Tibial artery (tissue), 4 donors: ENCODE results near the gene RAB3C.

Experiments
- DNase-seq, 2 donors: peaks; one replicate each; pipeline ENCODE4 v3.0.0-alpha.2; 2019
- H3K27ac ChIP-seq, 2 donors: fragments of 200-600 bp; sonication (generic) in 1 of 2; 1 replicate in 1 of 2; 2 replicates in 1 of 2; pipeline ENCODE4 v1.5.1; 2018 to 2019; ENCODE audit warnings: mild to moderate bottlenecking in 1 of 2
- H3K27me3 ChIP-seq, 2 donors: fragments of 200-600 bp; sonication (generic) in 1 of 2; one replicate each; pipeline versions ENCODE4 v1.5.1 to v1.6.0; 2016 to 2019
- H3K36me3 ChIP-seq, 3 donors: fragments of 200-600 bp; sonication (generic) in 2 of 3; one replicate each; pipeline ENCODE4 v1.5.1; 2016 to 2019; ENCODE audit warnings: mild to moderate bottlenecking in 2 of 3
- H3K4me1 ChIP-seq, 4 donors: fragments of 200-600 bp; sonication (generic) in 2 of 4; 1 replicate in 3 of 4; 2 replicates in 1 of 4; pipeline ENCODE4 v1.5.1; 2016 to 2019
- H3K4me3 ChIP-seq, 2 donors: fragments of 200-600 bp; sonication (generic) in 1 of 2; 1 replicate in 1 of 2; 2 replicates in 1 of 2; pipeline ENCODE4 v1.5.1; 2018 to 2019; ENCODE audit warnings: mild to moderate bottlenecking in 2 of 2
- H3K9me3 ChIP-seq, 3 donors: fragments of 200-600 bp; sonication (generic) in 1 of 3; one replicate each; pipeline ENCODE4 v1.5.1; 2016 to 2019
- CTCF ChIP-seq, 2 experiments: fragments of 200-600 bp in 1 of 2; fragments of 450-650 bp in 1 of 2; IDR thresholded peaks; one replicate each; pipeline ENCODE4 v1.5.1; 2017 to 2019; ENCODE audit warnings: antibody characterized with exemption in 2 of 2, mild to moderate bottlenecking in 1 of 2, moderate library complexity in 1 of 2
- intact Hi-C: fragments of 100-400 bp; cut with DNase I; formaldehyde crosslinking; loops from one replicate; pipeline ENCODE4 v1.15.0; 2023; ENCODE audit warnings: low total_unique reads

RAB3C gene

GRCh38 chr5:58666598-58667581 is 84.0 kb downstream of the RAB3C start:
- no peak for DNase-seq
- intact Hi-C loops: no loop called here
- no peak overlapping the region for H3K4me3 ChIP-seq
- H3K36me3 ChIP-seq: no peaks in the 10 kb centered on the region
- H3K27me3 ChIP-seq: no peaks in the 10 kb centered on the region
- H3K4me1 ChIP-seq: peaks cover 0 to 11% (median 0%) of the 10 kb centered on the region in 4 donors
- H3K9me3 ChIP-seq: no peaks in the 10 kb centered on the region
- no peak for TF ChIP-seq CTCF (IDR thresholded peaks at IDR 0.05)
- H3K27ac ChIP-seq: no peak overlapping the region

GRCh38 chr5:58670582-58670981 is 87.7 kb downstream of the RAB3C start:
- intact Hi-C loops: no loop called here
- DNase-seq: no peak
- Histone ChIP-seq H3K9me3 (no peaks in the 10 kb centered on the region), H3K4me3 (no peak overlapping the region), H3K27ac (no peak overlapping the region), H3K27me3 (no peaks in the 10 kb centered on the region), H3K4me1 (peaks cover 0 to 11% (median 0%) of the 10 kb centered on the region in 4 donors), H3K36me3 (no peaks in the 10 kb centered on the region)
- TF ChIP-seq CTCF (IDR thresholded peaks at IDR 0.05): no peak

- Histone ChIP-seq H3K4me1 (peaks cover 0 to 11% (median 0%) of the 10 kb centered on the region in 4 donors), H3K27me3 (no peaks in the 10 kb centered on the region), H3K36me3 (no peaks in the 10 kb centered on the region), H3K9me3 (no peaks in the 10 kb centered on the region), H3K4me3 (no peak overlapping the region), H3K27ac (no peak overlapping the region)
- no peak for TF ChIP-seq CTCF (IDR thresholded peaks at IDR 0.05)
- intact Hi-C loops: no loop called here
- no peak for DNase-seq
Measured at GRCh38 chr5:58671155-58671554, 88.3 kb downstream of the RAB3C start.

GRCh38 chr5:58672521-58672920 is 89.6 kb downstream of the RAB3C start:
- intact Hi-C loops: no loop called here
- no peak for DNase-seq
- Histone ChIP-seq H3K9me3 (no peaks in the 10 kb centered on the region), H3K4me1 (peaks cover 0 to 11% (median 0%) of the 10 kb centered on the region in 4 donors), H3K36me3 (no peaks in the 10 kb centered on the region), H3K27ac (no peak overlapping the region), H3K27me3 (no peaks in the 10 kb centered on the region), H3K4me3 (no peak overlapping the region)
- no peak for TF ChIP-seq CTCF (IDR thresholded peaks at IDR 0.05)

GRCh38 chr5:58674070-58674469 is 91.2 kb downstream of the RAB3C start:
- no peaks in the 10 kb centered on the region for H3K9me3 ChIP-seq
- intact Hi-C loops: no loop called here
- no peak for DNase-seq
- TF ChIP-seq CTCF (IDR thresholded peaks at IDR 0.05): no peak
- no peak overlapping the region for H3K4me3 ChIP-seq
- H3K36me3 ChIP-seq: no peaks in the 10 kb centered on the region
- H3K27me3 ChIP-seq: no peaks in the 10 kb centered on the region
- H3K27ac ChIP-seq: no peak overlapping the region
- H3K4me1 ChIP-seq: peaks cover 0 to 11% (median 0%) of the 10 kb centered on the region in 4 donors
